OCI-LY1 (cell line): ENCODE measurements around the gene SLC26A8.

Experiments
- CTCF ChIP-seq: fragments of 200-600 bp; sonication (generic), shearing (Covaris generic); IDR thresholded peaks from 2 replicates; pipeline ENCODE4 v1.5.1; 2017; ENCODE audit warnings: mild to moderate bottlenecking, antibody characterized with exemption, low read length, moderate library complexity, mixed read lengths
- EZH2 ChIP-seq: fragments of 200-600 bp; sonication (generic), shearing (Covaris generic); IDR thresholded peaks from 2 replicates; pipeline ENCODE4 v1.8.0; 2017; ENCODE audit warnings: borderline replicate concordance, mixed run types, mild to moderate bottlenecking, antibody characterized with exemption, low read length, moderate library complexity, mixed read lengths

GRCh38 chr6:36033935-36034334 is 9.5 kb upstream of the SLC26A8 start:
- no peak for TF ChIP-seq CTCF
- TF ChIP-seq EZH2, result no peak
